CD4-positive, alpha-beta T cell (primary cell): Measurements from ENCODE around the gene DSCAML1. TPM values are rescaled to one million over a fixed set of nuclear protein-coding genes. Genes with fewer than 3 reads are reported as not detected.

Experiments
- ATAC-seq: fragments of 200-7000 bp; cut with Tn5 transposase; one replicate; pipeline ENCODE4 v1.10.0; 2022; ENCODE audit warnings: mild to moderate bottlenecking; ENCODE audit not compliant: poor library complexity
- CTCF ChIA-PET: fragments of 350-600 bp; sonication (Branson Sonifier 250); formaldehyde crosslinking; loops from one replicate; lab custom pipeline; 2021; ENCODE audit warnings: antibody characterized with exemption, inconsistent platforms; lab: Charles Lee
- POLR2A ChIA-PET: fragments of 350-600 bp; sonication (Branson Sonifier 250); formaldehyde crosslinking; loops from one replicate; lab custom pipeline; 2021; ENCODE audit warnings: antibody characterized with exemption, inconsistent platforms; lab: Charles Lee
- DNase-seq, 14 experiments: peaks; one replicate each; pipeline ENCODE4 v3.0.0-alpha.2; 2013 to 2020; ENCODE audit warnings: mixed read lengths in 2 of 14
- H3K27ac ChIP-seq, 2 donors: one replicate each; pipeline versions ENCODE4 v1.5.1 to v1.7.0; 2013; ENCODE audit warnings: low read length in 2 of 2, low read depth in 1 of 2, mild to moderate bottlenecking in 1 of 2
- H3K27me3 ChIP-seq, 2 experiments: 1 replicate in 1 of 2; 2 replicates in 1 of 2; pipeline versions ENCODE4 v1.6.1 to v1.7.0; 2013; ENCODE audit warnings: low read length in 2 of 2, control low read depth in 1 of 2, mild to moderate bottlenecking in 1 of 2, moderate library complexity in 1 of 2; ENCODE audit not compliant: insufficient read depth in 2 of 2, control insufficient read depth in 1 of 2
- H3K36me3 ChIP-seq: one replicate; pipeline ENCODE4 v1.6.1; 2013; ENCODE audit warnings: low read length, control low read depth; ENCODE audit not compliant: insufficient read depth
- H3K4me1 ChIP-seq: one replicate; pipeline ENCODE4 v1.6.1; 2013; ENCODE audit warnings: low read length, control low read depth; ENCODE audit not compliant: insufficient read depth
- H3K4me3 ChIP-seq: one replicate; pipeline ENCODE4 v1.5.1; 2013; ENCODE audit warnings: mild to moderate bottlenecking, low read length, moderate library complexity
- H3K9me3 ChIP-seq, 2 experiments: 1 replicate in 1 of 2; 2 replicates in 1 of 2; pipeline versions ENCODE4 v1.6.1 to v1.7.0; 2013; ENCODE audit warnings: low read length in 2 of 2, mild to moderate bottlenecking in 2 of 2, control low read depth in 1 of 2, moderate library complexity in 1 of 2; ENCODE audit not compliant: control insufficient read depth in 1 of 2, insufficient read depth in 1 of 2
- H3K27ac Mint-ChIP-seq: one replicate; pipeline ENCODE4 v1.8.0; 2020; ENCODE audit warnings: mixed read lengths
- H3K27me3 Mint-ChIP-seq: one replicate; pipeline ENCODE4 v1.8.0; 2021; ENCODE audit warnings: mixed read lengths
- H3K36me3 Mint-ChIP-seq: one replicate; pipeline ENCODE4 v1.8.0; 2021; ENCODE audit warnings: low read depth, mixed read lengths
- H3K4me1 Mint-ChIP-seq: one replicate; pipeline ENCODE4 v1.8.0; 2021; ENCODE audit warnings: low read depth, mixed read lengths
- H3K4me3 Mint-ChIP-seq: one replicate; pipeline ENCODE4 v1.8.0; 2020; ENCODE audit warnings: mild to moderate bottlenecking, mixed read lengths
- H3K9me3 Mint-ChIP-seq: one replicate; pipeline ENCODE4 v1.8.0; 2020; ENCODE audit warnings: mixed read lengths
- intact Hi-C, 2 experiments: fragments of 100-400 bp; cut with DNase I in 1 of 2; cut with micrococcal nuclease in 1 of 2; formaldehyde crosslinking; loops; one replicate each; pipeline versions ENCODE4 v1.15.1 to v1.9.0; 2023 to 2025; cut with DNase I, micrococcal nuclease
- total RNA-seq, 174 experiments: library from RNA in 2 of 174; stranded (reverse) in 2 of 174; gene quantifications; one replicate each; pipeline ENCODE4 v1.2.3 and lab custom pipeline; 2021 to 2026
- TF ChIP-seq, protein P1 (sequence below): fragments of 200-600 bp; IDR thresholded peaks from one replicate; pipeline ENCODE4 v1.8.0; 2022; ENCODE audit warnings: antibody characterized with exemption, mild to moderate bottlenecking

The DSCAML1 gene
- total RNA-seq, 2 experiments from 2014 or later = 0.22 to 0.61 TPM

DNA sequence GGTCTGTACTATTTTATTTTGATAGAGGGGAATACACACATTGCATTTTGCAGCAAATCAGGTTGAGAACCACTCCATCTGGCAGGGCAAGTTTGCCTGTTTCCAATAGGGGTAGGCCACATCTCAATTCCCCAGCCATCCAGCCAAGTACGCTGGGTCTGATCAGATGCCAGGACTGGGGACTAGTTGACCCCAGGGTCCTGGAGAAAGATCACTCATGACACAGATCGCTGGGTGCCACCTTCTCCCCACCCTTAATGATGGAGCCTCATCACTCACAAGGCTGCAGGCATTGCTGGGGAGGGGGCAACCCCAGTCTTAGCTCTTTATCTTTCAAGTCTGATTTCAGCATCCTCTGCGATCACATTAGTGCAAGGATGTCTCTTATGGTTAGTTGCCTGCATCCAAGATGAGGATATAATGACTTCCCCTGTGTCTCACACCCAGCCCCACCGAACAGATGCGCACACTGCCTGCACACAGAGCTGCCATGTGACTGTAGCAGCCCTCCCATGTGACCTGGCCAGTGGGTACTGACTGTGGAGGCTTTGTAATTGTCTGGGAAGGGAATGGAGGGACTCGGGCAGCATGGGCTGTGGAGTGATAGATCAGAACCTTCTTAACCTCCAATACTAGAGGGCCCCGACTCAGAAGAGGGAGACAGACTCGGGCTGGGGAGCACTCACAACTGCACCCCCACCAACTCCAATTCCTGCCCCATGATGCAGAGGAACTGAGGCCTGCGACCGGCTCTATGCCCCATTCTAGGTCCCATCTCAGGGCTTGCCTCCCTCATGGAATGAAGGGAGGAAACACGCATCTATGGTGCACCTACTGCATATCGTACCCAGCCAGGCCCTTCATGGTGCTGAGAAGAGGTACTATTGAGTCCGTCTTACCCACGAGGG is 155.8 kb downstream of the DSCAML1 start:
- Histone ChIP-seq H3K9me3 (peaks cover 0 to 10% of the 10 kb centered on the region in 2 experiments), H3K4me1 (no peaks in the 10 kb centered on the region), H3K27ac (no peak overlapping the region), H3K27me3 (peaks cover 0 to 2% of the 10 kb centered on the region in 2 experiments), H3K36me3 (no peaks in the 10 kb centered on the region), H3K4me3 (no peak overlapping the region)
- ChIA-PET CTCF (no interaction called here), POLR2A (no interaction called here)
- Mint-ChIP-seq H3K36me3 (no peaks in the 10 kb centered on the region), H3K27ac (no peak overlapping the region), H3K4me1 (no peaks in the 10 kb centered on the region), H3K27me3 (peaks cover 13% of the 10 kb centered on the region), H3K9me3 (no peaks in the 10 kb centered on the region), H3K4me3 (no peak overlapping the region)
- TF ChIP-seq, protein P1, sequence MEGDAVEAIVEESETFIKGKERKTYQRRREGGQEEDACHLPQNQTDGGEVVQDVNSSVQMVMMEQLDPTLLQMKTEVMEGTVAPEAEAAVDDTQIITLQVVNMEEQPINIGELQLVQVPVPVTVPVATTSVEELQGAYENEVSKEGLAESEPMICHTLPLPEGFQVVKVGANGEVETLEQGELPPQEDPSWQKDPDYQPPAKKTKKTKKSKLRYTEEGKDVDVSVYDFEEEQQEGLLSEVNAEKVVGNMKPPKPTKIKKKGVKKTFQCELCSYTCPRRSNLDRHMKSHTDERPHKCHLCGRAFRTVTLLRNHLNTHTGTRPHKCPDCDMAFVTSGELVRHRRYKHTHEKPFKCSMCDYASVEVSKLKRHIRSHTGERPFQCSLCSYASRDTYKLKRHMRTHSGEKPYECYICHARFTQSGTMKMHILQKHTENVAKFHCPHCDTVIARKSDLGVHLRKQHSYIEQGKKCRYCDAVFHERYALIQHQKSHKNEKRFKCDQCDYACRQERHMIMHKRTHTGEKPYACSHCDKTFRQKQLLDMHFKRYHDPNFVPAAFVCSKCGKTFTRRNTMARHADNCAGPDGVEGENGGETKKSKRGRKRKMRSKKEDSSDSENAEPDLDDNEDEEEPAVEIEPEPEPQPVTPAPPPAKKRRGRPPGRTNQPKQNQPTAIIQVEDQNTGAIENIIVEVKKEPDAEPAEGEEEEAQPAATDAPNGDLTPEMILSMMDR = no peak
- intact Hi-C loops = no loop called here
- no peak for ATAC-seq
- no peak for DNase-seq

- peaks cover 0 to 2% of the 10 kb centered on the region in 2 experiments for H3K27me3 ChIP-seq
- H3K4me1 ChIP-seq = no peaks in the 10 kb centered on the region
- H3K36me3 ChIP-seq = no peaks in the 10 kb centered on the region
- H3K27me3 Mint-ChIP-seq = peaks cover 13% of the 10 kb centered on the region
- H3K4me3 ChIP-seq = no peak overlapping the region
- DNase-seq = no peak
- no peak overlapping the region for H3K27ac ChIP-seq
- H3K9me3 ChIP-seq = peaks cover 0 to 10% of the 10 kb centered on the region in 2 experiments
- H3K4me3 Mint-ChIP-seq = no peak overlapping the region
- POLR2A ChIA-PET = no interaction called here
- no peaks in the 10 kb centered on the region for H3K9me3 Mint-ChIP-seq
- ATAC-seq = no peak
- H3K36me3 Mint-ChIP-seq = no peaks in the 10 kb centered on the region
- H3K27ac Mint-ChIP-seq = no peak overlapping the region
- TF ChIP-seq, protein P1 = no peak
- no peaks in the 10 kb centered on the region for H3K4me1 Mint-ChIP-seq
- intact Hi-C loops = no loop called here
- CTCF ChIA-PET = no interaction called here
Measured at GRCh38 chr11:117640041-117640440, 157.0 kb downstream of the DSCAML1 start.

DNA sequence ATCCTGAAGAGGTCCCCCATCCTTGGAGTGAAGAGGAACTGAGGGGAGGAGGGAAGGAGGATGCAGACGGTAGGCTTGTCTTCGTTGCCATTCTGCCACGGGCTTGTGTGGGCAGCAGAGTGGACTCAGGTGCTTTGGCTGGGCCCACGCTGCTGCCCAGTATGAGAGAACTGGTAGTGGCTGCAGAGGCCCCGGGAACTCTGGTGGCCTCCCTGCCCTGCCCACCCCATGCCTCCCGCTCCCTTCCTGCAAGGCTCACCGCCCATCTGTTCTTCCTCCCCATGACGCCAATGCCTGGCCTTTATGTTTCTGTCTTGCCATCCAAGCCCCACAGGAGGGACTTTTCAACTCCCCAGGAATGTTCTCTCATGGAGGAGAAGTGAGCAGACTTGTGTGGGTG is 157.4 kb downstream of the DSCAML1 start:
- CTCF ChIA-PET = no interaction called here
- H3K27me3 Mint-ChIP-seq = peaks cover 13% of the 10 kb centered on the region
- DNase-seq = no peak

More for the DNA sequence above, 157.4 kb downstream of the DSCAML1 start:
- no peak for ATAC-seq
- no peaks in the 10 kb centered on the region for H3K9me3 Mint-ChIP-seq
- Histone ChIP-seq H3K27ac (no peak overlapping the region), H3K4me3 (no peak overlapping the region), H3K9me3 (peaks cover 0 to 6% of the 10 kb centered on the region in 2 experiments), H3K27me3 (peaks cover 0 to under 1% of the 10 kb centered on the region in 2 experiments), H3K36me3 (no peaks in the 10 kb centered on the region), H3K4me1 (no peaks in the 10 kb centered on the region)
- TF ChIP-seq, protein P1 = no peak
- H3K36me3 Mint-ChIP-seq = no peaks in the 10 kb centered on the region
- POLR2A ChIA-PET = no interaction called here
- intact Hi-C loops = no loop called here
- H3K27ac Mint-ChIP-seq = no peak overlapping the region
- H3K4me1 Mint-ChIP-seq = no peaks in the 10 kb centered on the region
- H3K4me3 Mint-ChIP-seq = no peak overlapping the region
